Chondrocyte (in vitro differentiated cells): ENCODE data around the gene PNPLA2. TPM values are rescaled to one million over a fixed set of nuclear protein-coding genes. Genes with fewer than 3 reads are reported as not detected.

Experiments
- DNase-seq: peaks from one replicate; pipeline ENCODE4 v3.0.0; 2021; ENCODE audit warnings: mixed read lengths, low spot score
- H3K27ac Mint-ChIP-seq: one replicate; pipeline ENCODE4 v1.8.0; 2021; ENCODE audit warnings: mild to moderate bottlenecking, moderate library complexity, mixed read lengths; ENCODE audit not compliant: unreplicated experiment
- H3K27me3 Mint-ChIP-seq: 2 replicates; pipeline ENCODE4 v1.8.0; 2021; ENCODE audit warnings: low read depth, mixed read lengths
- H3K36me3 Mint-ChIP-seq: 2 replicates; pipeline ENCODE4 v1.8.0; 2021; ENCODE audit warnings: low read depth, mixed read lengths
- H3K4me1 Mint-ChIP-seq: 2 replicates; pipeline ENCODE4 v1.8.0; 2021; ENCODE audit warnings: low read depth, mild to moderate bottlenecking, mixed read lengths
- H3K4me3 Mint-ChIP-seq: one replicate; pipeline ENCODE4 v1.8.0; 2021; ENCODE audit warnings: mild to moderate bottlenecking, moderate library complexity, mixed read lengths; ENCODE audit not compliant: unreplicated experiment
- H3K9me3 Mint-ChIP-seq: 2 replicates; pipeline ENCODE4 v1.8.0; 2021; ENCODE audit warnings: low read depth, mixed read lengths
- total RNA-seq: library from RNA; stranded (reverse); gene quantifications from 3 replicates; pipeline ENCODE4 v1.2.1, GENCODE V29; 2021
- TF ChIP-seq, protein P1 (sequence below): fragments of 200-600 bp; sonication (generic); IDR thresholded peaks from 2 replicates; pipeline ENCODE4 v1.5.0; 2021; ENCODE audit warnings: antibody characterized with exemption, mild to moderate bottlenecking, moderate library complexity

Gene PNPLA2
- total RNA-seq, 1 donor from 2014 or later = 56.0 TPM

DNA sequence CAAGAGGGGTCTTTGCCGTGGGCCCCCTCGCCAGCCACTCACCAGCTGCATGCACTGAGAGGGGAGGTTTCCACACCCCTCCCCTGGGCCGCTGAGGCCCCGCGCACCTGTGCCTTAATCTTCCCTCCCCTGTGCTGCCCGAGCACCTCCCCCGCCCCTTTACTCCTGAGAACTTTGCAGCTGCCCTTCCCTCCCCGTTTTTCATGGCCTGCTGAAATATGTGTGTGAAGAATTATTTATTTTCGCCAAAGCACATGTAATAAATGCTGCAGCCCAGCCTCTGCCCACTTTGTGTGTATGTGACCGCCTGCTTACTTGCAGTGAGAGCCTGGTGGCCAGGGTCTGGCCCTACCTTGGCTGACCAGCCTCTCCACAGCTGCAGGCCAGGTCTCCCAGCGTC, 6.2 kb downstream of the PNPLA2 start:
- Mint-ChIP-seq H3K36me3 (peaks cover 6% of the 10 kb centered on the region), H3K4me1 (peaks cover 45% of the 10 kb centered on the region), H3K27me3 (no peaks in the 10 kb centered on the region), H3K27ac (no peak overlapping the region), H3K9me3 (no peaks in the 10 kb centered on the region), H3K4me3 (no peak overlapping the region)
- TF ChIP-seq, protein P1, sequence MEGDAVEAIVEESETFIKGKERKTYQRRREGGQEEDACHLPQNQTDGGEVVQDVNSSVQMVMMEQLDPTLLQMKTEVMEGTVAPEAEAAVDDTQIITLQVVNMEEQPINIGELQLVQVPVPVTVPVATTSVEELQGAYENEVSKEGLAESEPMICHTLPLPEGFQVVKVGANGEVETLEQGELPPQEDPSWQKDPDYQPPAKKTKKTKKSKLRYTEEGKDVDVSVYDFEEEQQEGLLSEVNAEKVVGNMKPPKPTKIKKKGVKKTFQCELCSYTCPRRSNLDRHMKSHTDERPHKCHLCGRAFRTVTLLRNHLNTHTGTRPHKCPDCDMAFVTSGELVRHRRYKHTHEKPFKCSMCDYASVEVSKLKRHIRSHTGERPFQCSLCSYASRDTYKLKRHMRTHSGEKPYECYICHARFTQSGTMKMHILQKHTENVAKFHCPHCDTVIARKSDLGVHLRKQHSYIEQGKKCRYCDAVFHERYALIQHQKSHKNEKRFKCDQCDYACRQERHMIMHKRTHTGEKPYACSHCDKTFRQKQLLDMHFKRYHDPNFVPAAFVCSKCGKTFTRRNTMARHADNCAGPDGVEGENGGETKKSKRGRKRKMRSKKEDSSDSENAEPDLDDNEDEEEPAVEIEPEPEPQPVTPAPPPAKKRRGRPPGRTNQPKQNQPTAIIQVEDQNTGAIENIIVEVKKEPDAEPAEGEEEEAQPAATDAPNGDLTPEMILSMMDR = no peak
- DNase-seq = no peak

DNA sequence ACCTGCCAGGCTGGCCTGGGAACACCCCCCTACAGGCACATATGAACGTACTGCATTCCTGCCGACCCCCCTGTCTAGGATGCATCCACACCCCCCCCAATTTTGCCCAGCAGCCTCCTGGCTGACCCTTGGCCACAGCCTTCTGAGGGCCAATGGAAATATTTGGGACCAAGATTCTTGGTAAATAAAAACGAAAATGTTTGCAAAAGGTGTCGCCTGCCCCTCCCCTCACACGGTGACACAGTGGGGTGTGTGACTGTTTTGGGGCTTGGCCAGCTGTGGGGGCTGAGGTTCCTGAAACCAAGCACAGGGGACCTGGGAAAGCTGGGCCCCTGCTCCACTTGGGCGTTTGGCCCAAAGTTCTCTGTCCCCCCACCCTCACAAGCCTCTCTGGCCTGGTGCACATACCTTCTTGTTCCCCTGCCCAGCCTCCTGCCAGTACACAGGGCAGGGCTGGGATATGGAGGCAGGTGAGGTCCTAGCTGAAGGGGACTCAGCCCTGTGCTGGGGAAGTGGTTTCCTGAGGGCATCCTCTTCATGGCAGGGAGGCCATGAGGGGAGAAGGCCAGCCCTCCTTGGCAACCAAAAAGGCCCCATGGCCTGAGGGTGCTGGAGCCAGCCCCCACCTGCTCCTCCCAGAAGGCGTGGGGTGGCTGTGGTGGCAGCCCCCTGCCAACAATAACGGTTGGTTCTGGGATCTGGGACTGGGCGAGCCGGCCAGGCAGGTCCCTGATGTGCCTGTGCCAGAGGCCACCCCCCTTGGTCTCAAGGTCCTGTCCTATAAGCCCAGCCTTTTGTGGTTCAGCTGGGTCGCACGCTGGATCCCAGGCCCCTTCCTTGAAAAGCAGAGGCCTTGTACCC, 6.9 kb downstream of the PNPLA2 start:
- Mint-ChIP-seq H3K9me3 (no peaks in the 10 kb centered on the region), H3K4me3 (no peak overlapping the region), H3K27ac (no peak overlapping the region), H3K36me3 (peaks cover 6% of the 10 kb centered on the region), H3K4me1 (peaks cover 47% of the 10 kb centered on the region), H3K27me3 (no peaks in the 10 kb centered on the region)
- DNase-seq = no peak
- TF ChIP-seq, protein P1 = no peak

DNA sequence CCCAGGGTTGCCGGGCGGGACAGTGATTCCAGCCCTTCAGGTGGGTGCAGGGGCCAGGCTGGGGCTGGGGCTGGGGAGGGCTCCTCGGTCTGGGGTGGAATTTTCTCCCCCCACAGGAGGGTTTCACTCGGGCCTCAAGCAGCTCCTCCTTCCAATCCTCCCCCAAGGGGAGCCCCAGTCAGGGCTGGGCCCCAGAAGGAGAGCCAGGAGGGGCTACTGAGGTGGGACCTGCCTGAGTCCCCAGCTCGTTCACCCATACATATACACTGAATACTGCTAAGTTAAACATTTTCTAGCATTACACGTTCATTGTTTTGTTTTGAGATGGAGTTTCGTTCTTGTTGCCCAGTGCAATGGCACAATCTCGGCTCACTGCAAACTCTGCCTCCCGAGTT, 7.5 kb downstream of the PNPLA2 start:
- Mint-ChIP-seq H3K4me1 (peaks cover 44% of the 10 kb centered on the region), H3K9me3 (no peaks in the 10 kb centered on the region), H3K27me3 (no peaks in the 10 kb centered on the region)

DNA sequence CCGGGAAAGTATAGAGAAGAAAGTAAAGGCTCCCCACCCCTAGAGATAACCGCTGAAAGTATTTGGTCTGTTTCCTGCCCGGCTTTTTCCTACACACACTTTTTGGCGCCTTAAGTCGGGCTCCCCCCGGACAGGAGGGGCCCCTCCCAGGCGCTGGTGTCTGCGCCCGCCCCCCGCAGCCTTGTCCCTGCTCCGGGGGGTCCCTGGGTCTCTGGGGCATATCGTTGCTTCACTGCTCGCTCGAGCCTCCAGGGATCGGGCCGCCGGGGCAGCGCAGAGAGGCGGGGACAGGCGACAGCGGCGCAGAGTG, 8.1 kb downstream of the PNPLA2 start:
- Mint-ChIP-seq H3K27ac (no peak overlapping the region), H3K27me3 (no peaks in the 10 kb centered on the region), H3K36me3 (peaks cover 6% of the 10 kb centered on the region), H3K4me1 (peaks cover 44% of the 10 kb centered on the region), H3K4me3 (peak overlapping the region; percentile 36), H3K9me3 (no peaks in the 10 kb centered on the region)
- TF ChIP-seq, protein P1 = no peak
- DNase-seq = no peak

More for the DNA sequence above, 7.5 kb downstream of the PNPLA2 start:
- no peak for DNase-seq
- no peak overlapping the region for H3K27ac Mint-ChIP-seq
- TF ChIP-seq, protein P1 = no peak
- peaks cover 6% of the 10 kb centered on the region for H3K36me3 Mint-ChIP-seq
- peak overlapping the region; percentile 36 for H3K4me3 Mint-ChIP-seq

DNA sequence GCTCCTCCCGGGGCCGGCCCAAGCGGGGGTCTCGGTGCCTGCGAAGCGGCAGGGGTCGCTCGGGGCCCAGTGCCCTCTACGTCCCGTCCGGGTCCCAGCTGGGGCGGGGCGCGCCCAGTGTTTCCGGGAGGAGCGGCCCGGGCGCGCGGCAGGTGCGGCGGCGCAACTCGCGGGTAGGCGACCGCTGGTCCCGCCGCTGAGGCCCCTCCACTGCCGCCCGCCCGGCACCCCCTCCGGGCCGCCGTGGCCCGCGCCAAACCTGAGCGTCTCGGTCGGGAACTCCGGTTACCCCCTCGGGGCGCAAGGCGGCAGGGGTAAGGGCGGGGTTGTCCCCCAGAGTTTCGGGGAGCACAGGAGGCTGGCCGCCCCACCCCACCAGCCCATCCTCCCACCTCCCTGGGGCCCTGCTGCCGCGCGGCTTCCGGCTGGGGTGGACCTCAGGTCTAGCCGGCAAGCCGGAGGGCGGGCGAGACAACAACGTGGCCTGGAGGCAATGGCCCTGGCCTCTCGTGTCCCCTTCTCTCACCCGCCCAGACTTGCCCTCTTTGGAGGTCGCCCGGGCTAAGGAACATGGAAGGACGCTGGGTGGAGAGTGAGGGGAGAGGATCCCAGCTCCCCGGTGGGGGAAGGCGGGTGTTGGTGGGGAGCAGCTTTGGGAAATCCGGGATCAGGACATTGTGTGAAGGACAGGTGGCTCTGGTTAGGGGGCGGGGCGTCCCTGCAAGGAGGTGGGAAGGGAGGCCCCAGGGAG, 8.6 kb downstream of the PNPLA2 start:
- H3K27me3 Mint-ChIP-seq = no peaks in the 10 kb centered on the region
- no peak overlapping the region for H3K27ac Mint-ChIP-seq
- DNase-seq = no peak
- peak overlapping the region; percentile 31 for H3K4me3 Mint-ChIP-seq
- TF ChIP-seq, protein P1 = no peak
- peaks cover 6% of the 10 kb centered on the region for H3K36me3 Mint-ChIP-seq
- H3K4me1 Mint-ChIP-seq = peaks cover 45% of the 10 kb centered on the region
- no peaks in the 10 kb centered on the region for H3K9me3 Mint-ChIP-seq
